Uterus (tissue), 4 donors: ENCODE results near the gene ADRM1. TPM values are rescaled to one million over a fixed set of nuclear protein-coding genes. Genes with fewer than 3 reads are reported as not detected.

Experiments
- DNase-seq, 2 donors: peaks; one replicate each; pipeline ENCODE4 v3.0.0-alpha.2; 2019 to 2020
- H3K27ac ChIP-seq, 2 donors: fragments of 200-600 bp; sonication (generic); 1 replicate in 1 of 2; 2 replicates in 1 of 2; pipeline ENCODE4 v1.5.1; 2016 to 2018
- H3K27me3 ChIP-seq, 2 donors: fragments of 200-600 bp; sonication (generic); one replicate each; pipeline ENCODE4 v1.5.1; 2018 to 2019; ENCODE audit warnings: control low read depth in 1 of 2
- H3K36me3 ChIP-seq, 2 donors: fragments of 200-600 bp; sonication (generic); one replicate each; pipeline ENCODE4 v1.5.1; 2019; ENCODE audit warnings: control low read depth in 1 of 2
- H3K4me1 ChIP-seq, 2 donors: fragments of 200-600 bp; sonication (generic); one replicate each; pipeline ENCODE4 v1.5.1; 2018 to 2019; ENCODE audit warnings: control low read depth in 1 of 2
- H3K4me3 ChIP-seq, 2 donors: fragments of 200-600 bp; sonication (generic); 1 replicate in 1 of 2; 2 replicates in 1 of 2; pipeline ENCODE4 v1.5.1; 2018 to 2019; ENCODE audit warnings: mild to moderate bottlenecking in 1 of 2
- H3K9me3 ChIP-seq, 2 donors: fragments of 200-600 bp; sonication (generic); one replicate each; pipeline ENCODE4 v1.5.1; 2019; ENCODE audit warnings: control low read depth in 1 of 2
- CTCF ChIP-seq, 4 experiments: fragments of 200-600 bp in 2 of 4; fragments of 450-650 bp in 2 of 4; sonication (generic) in 2 of 4; IDR thresholded peaks; one replicate each; pipeline ENCODE4 v1.5.1; 2016 to 2019; ENCODE audit warnings: antibody characterized with exemption in 4 of 4, mild to moderate bottlenecking in 2 of 4, moderate library complexity in 1 of 4
- POLR2A ChIP-seq, 2 donors: fragments of 450-650 bp; IDR thresholded peaks; one replicate each; pipeline ENCODE4 v1.6.1; 2016; ENCODE audit warnings: antibody characterized with exemption in 2 of 2, mild to moderate bottlenecking in 1 of 2, moderate library complexity in 1 of 2
- intact Hi-C: fragments of 100-400 bp; cut with DNase I; formaldehyde crosslinking; loops from one replicate; pipeline ENCODE4 v1.15.1; 2023; ENCODE audit warnings: low total_unique reads
- total RNA-seq, 4 donors: library from RNA; depleted of rRNA in 3 of 4; stranded (reverse); fragments of >200 nt in 3 of 4; gene quantifications; one replicate each; pipeline versions ENCODE4 v1.1.0 to v1.2.4, GENCODE V29; 2014 to 2023
- donor health status: DM: yes; HTN: yes; CAD: no.

Gene ADRM1
- total RNA-seq, 4 donors from 2014 or later = 42.9 to 82.7 (median 60.9) TPM

- no peak for DNase-seq
- Histone ChIP-seq H3K27me3 (no peaks in the 10 kb centered on the region), H3K4me3 (no peak overlapping the region), H3K27ac (no peak overlapping the region), H3K4me1 (peaks cover 0 to 12% of the 10 kb centered on the region in 2 donors), H3K36me3 (no peaks in the 10 kb centered on the region), H3K9me3 (no peaks in the 10 kb centered on the region)
- intact Hi-C loops = loop anchor here (5.0 kb wide), 1 partner anchor 77 kb away; no protein-coding TSS in a partner anchor
- TF ChIP-seq POLR2A (IDR thresholded peaks at IDR 0.05) (no peak), CTCF (IDR thresholded peaks at IDR 0.05) (no peak)
Measured at GRCh38 chr20:62300319-62300718, 2.5 kb upstream of the ADRM1 start.

- Histone ChIP-seq H3K36me3 (no peaks in the 10 kb centered on the region), H3K4me3 (no peak overlapping the region), H3K27ac (peak overlapping the region in 1 of 2 donors; percentile 94), H3K27me3 (no peaks in the 10 kb centered on the region), H3K9me3 (no peaks in the 10 kb centered on the region), H3K4me1 (peaks cover 0 to 12% of the 10 kb centered on the region in 2 donors)
- TF ChIP-seq CTCF (IDR thresholded peaks at IDR 0.05) (no peak), POLR2A (IDR thresholded peaks at IDR 0.05) (no peak)
- DNase-seq = peak in 1 of 2 donors; percentile 27
- intact Hi-C loops = loop anchor here (5.0 kb wide), 1 partner anchor 76 kb away; no protein-coding TSS in a partner anchor
Measured at GRCh38 chr20:62301111-62301668, 1.6 kb upstream of the ADRM1 start.

GRCh38 chr20:62301773-62302340 is 940 bp upstream of the ADRM1 start:
- no peaks in the 10 kb centered on the region for H3K9me3 ChIP-seq
- H3K4me3 ChIP-seq = peak overlapping the region; percentile 57 to 96
- no peaks in the 10 kb centered on the region for H3K27me3 ChIP-seq
- H3K36me3 ChIP-seq = no peaks in the 10 kb centered on the region
- TF ChIP-seq POLR2A (IDR thresholded peaks at IDR 0.05) (peak; percentile 13 to 54), CTCF (IDR thresholded peaks at IDR 0.05) (peak; percentile 82 to 96 (median 94))
- peak; percentile 89 to 92 for DNase-seq
- intact Hi-C loops = loop anchor here (5.0 kb wide), 1 partner anchor 75 kb away; no protein-coding TSS in a partner anchor
- peaks cover 0 to 12% of the 10 kb centered on the region in 2 donors for H3K4me1 ChIP-seq
- H3K27ac ChIP-seq = peak overlapping the region; percentile 94 to 100

GRCh38 chr20:62303062-62303339 is 204 bp downstream of the ADRM1 start:
- intact Hi-C loops = loop anchor here (5.0 kb wide), 1 partner anchor 74 kb away; no protein-coding TSS in a partner anchor

More at GRCh38 chr20:62303062-62303339, 204 bp downstream of the ADRM1 start:
- no peaks in the 10 kb centered on the region for H3K27me3 ChIP-seq
- peak overlapping the region; percentile 57 to 96 for H3K4me3 ChIP-seq
- TF ChIP-seq CTCF (IDR thresholded peaks at IDR 0.05) = no peak
- TF ChIP-seq POLR2A (IDR thresholded peaks at IDR 0.05) = no peak
- H3K9me3 ChIP-seq = no peaks in the 10 kb centered on the region
- H3K27ac ChIP-seq = peak overlapping the region; percentile 94 to 100
- no peaks in the 10 kb centered on the region for H3K36me3 ChIP-seq
- DNase-seq = no peak
- H3K4me1 ChIP-seq = peaks cover 0 to 12% of the 10 kb centered on the region in 2 donors
